Measurements from ENCODE around the gene HNRNPH3. TPM values are rescaled to one million over a fixed set of nuclear protein-coding genes. Genes with fewer than 3 reads are reported as not detected.
"Not testable (repeated sequence)": the region's sequence is repeated elsewhere in the genome, so short reads cannot be mapped to it uniquely, and the experiment has no call there.

HNRNPH3 gene
- total and polyA plus RNA-seq, 5 donors: 81.1 to 134 (median 100) TPM

DNA sequence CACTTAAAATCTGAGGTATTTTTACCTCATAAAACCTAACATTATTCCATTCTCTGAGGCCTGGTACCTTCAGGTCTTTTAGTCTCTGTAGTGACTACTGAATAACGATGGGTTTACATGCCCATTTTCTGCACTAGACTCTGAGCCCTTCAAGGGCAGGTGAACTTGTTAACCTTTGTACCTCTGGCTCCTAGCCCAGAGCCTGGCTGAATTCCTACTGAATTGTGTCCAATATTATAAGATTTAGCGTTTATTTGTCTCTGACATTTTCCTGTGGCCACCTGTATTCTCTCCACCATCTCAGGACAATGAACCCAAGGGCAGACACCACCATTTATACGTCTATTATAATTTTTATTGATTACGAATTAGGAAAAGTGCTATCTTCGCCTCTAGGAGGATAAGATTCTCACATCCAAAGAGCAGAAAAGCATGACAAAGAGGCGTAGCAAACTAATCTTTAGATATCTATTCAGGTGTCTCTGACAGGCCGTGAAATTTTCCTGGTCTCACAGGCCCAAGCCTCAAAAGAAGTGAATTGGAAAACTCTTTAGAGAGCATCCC is 27.9 kb upstream of the HNRNPH3 start:
- WGBS: 71% methylated on average over 7 of the region's 7 CpGs
- Histone ChIP-seq H3K9me3 (ENCODE audit: control insufficient read depth, low read length) (no peaks in the 10 kb centered on the region), H3K27me3 (ENCODE audit: control insufficient read depth, insufficient read depth) (no peaks in the 10 kb centered on the region), H3K27ac (ENCODE audit: low read length) (no peak overlapping the region), H3K4me3 (ENCODE audit: low read length) (no peak overlapping the region), H3K4me1 (ENCODE audit: control insufficient read depth, insufficient read depth, low read length) (no peaks in the 10 kb centered on the region)
- DNase-seq (no peak), ATAC-seq (no peak)
- intact Hi-C loops (cut with DNase I): loop anchor here in 3 of 4 donors (5.0 to 10.0 kb wide), 4 partner anchors 89 to 449 kb away; no protein-coding TSS in a partner anchor

- no peak overlapping the region for H3K4me3 ChIP-seq (ENCODE audit: low read length)
- intact Hi-C loops (cut with DNase I): loop anchor here in 2 of 4 donors (10.0 kb wide), 2 partner anchors 91 to 451 kb away; no protein-coding TSS in a partner anchor
- no peak for DNase-seq
- no peak for ATAC-seq
- no peaks in the 10 kb centered on the region for H3K27me3 ChIP-seq (ENCODE audit: control insufficient read depth, insufficient read depth)
- 31% methylated on average over 1 of the region's 1 CpG for WGBS
- no peaks in the 10 kb centered on the region for H3K4me1 ChIP-seq (ENCODE audit: control insufficient read depth, insufficient read depth, low read length)
- H3K9me3 ChIP-seq (ENCODE audit: control insufficient read depth, low read length): no peaks in the 10 kb centered on the region
- H3K27ac ChIP-seq (ENCODE audit: low read length): no peak overlapping the region
Measured at GRCh38 chr10:68305854-68306253, 26.0 kb upstream of the HNRNPH3 start.

GRCh38 chr10:68310531-68310930 is 21.3 kb upstream of the HNRNPH3 start:
- no peak for DNase-seq
- Histone ChIP-seq H3K27ac (ENCODE audit: low read length) (no peak overlapping the region), H3K4me3 (ENCODE audit: low read length) (no peak overlapping the region), H3K27me3 (ENCODE audit: control insufficient read depth, insufficient read depth) (no peaks in the 10 kb centered on the region), H3K4me1 (ENCODE audit: control insufficient read depth, insufficient read depth, low read length) (no peaks in the 10 kb centered on the region), H3K9me3 (ENCODE audit: control insufficient read depth, low read length) (no peaks in the 10 kb centered on the region)
- intact Hi-C loops (cut with DNase I): no loop called here
- ATAC-seq: no peak

- H3K4me1 ChIP-seq (ENCODE audit: control insufficient read depth, insufficient read depth, low read length); H3K27me3 ChIP-seq (ENCODE audit: control insufficient read depth, insufficient read depth); H3K9me3 ChIP-seq (ENCODE audit: control insufficient read depth, low read length); H3K4me3 ChIP-seq (ENCODE audit: low read length); ATAC-seq; intact Hi-C loops (cut with DNase I); DNase-seq; H3K27ac ChIP-seq (ENCODE audit: low read length): not testable (repeated sequence)
- WGBS: 95% methylated on average over 6 of the region's 6 CpGs
Measured at GRCh38 chr10:68314930-68315329, 16.9 kb upstream of the HNRNPH3 start.

GRCh38 chr10:68315582-68315981 is 16.3 kb upstream of the HNRNPH3 start:
- Histone ChIP-seq H3K27me3 (ENCODE audit: control insufficient read depth, insufficient read depth) (no peaks in the 10 kb centered on the region), H3K27ac (ENCODE audit: low read length) (no peak overlapping the region), H3K4me3 (ENCODE audit: low read length) (no peak overlapping the region), H3K9me3 (ENCODE audit: control insufficient read depth, low read length) (no peaks in the 10 kb centered on the region), H3K4me1 (ENCODE audit: control insufficient read depth, insufficient read depth, low read length) (no peaks in the 10 kb centered on the region)
- no peak for ATAC-seq
- 98% methylated on average over 1 of the region's 1 CpG for WGBS
- intact Hi-C loops (cut with DNase I): no loop called here
- DNase-seq: no peak

DNA sequence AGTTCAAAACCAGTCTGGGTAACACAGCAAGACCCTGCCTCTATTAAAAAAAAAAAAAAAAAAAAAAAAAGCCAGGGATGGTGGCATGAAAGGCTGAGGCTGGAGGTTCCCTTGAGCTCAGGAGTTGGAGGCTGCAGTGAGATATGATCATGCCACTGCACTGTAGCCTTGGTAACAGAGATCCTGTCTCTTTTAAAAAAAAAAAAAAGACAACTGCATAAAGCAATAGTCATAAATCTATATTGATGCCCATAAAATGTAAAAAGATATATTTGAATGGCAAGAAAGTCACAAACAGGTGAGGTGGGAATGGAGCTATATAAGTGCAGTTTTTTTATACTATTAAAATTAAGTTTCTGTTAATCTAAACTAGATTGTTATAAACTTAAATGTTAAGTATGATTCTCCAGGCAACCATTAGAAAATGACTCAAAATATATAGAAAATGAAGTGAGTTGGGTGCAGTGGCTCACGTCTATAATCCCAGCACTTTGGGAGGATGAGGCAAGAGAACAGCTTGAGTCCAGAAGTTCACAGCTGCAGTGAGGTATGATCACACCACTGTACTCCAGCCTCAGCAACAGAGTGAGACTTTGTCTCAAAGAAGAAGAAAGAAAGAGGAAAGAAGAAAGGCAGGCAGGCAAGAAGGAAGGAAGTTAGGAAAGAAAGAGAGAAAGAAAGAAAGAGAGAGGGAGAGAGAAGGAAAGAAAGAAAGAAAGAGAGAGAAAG is 13.4 kb upstream of the HNRNPH3 start:
- ATAC-seq: no peak
- WGBS: 78% methylated on average over 1 of the region's 1 CpG
- H3K9me3 ChIP-seq (ENCODE audit: control insufficient read depth, low read length): no peaks in the 10 kb centered on the region
- no peak overlapping the region for H3K4me3 ChIP-seq (ENCODE audit: low read length)
- H3K27me3 ChIP-seq (ENCODE audit: control insufficient read depth, insufficient read depth): no peaks in the 10 kb centered on the region
- no peak overlapping the region for H3K27ac ChIP-seq (ENCODE audit: low read length)
- intact Hi-C loops (cut with DNase I): no loop called here
- no peak for DNase-seq
- no peaks in the 10 kb centered on the region for H3K4me1 ChIP-seq (ENCODE audit: control insufficient read depth, insufficient read depth, low read length)

- H3K9me3 ChIP-seq (ENCODE audit: control insufficient read depth, low read length); intact Hi-C loops (cut with DNase I); H3K27me3 ChIP-seq (ENCODE audit: control insufficient read depth, insufficient read depth); H3K4me1 ChIP-seq (ENCODE audit: control insufficient read depth, insufficient read depth, low read length); H3K27ac ChIP-seq (ENCODE audit: low read length); H3K4me3 ChIP-seq (ENCODE audit: low read length); DNase-seq; ATAC-seq: not testable (repeated sequence)
- WGBS: 94% methylated on average over 4 of the region's 4 CpGs
Measured at GRCh38 chr10:68324396-68324795, 7.5 kb upstream of the HNRNPH3 start.

DNA sequence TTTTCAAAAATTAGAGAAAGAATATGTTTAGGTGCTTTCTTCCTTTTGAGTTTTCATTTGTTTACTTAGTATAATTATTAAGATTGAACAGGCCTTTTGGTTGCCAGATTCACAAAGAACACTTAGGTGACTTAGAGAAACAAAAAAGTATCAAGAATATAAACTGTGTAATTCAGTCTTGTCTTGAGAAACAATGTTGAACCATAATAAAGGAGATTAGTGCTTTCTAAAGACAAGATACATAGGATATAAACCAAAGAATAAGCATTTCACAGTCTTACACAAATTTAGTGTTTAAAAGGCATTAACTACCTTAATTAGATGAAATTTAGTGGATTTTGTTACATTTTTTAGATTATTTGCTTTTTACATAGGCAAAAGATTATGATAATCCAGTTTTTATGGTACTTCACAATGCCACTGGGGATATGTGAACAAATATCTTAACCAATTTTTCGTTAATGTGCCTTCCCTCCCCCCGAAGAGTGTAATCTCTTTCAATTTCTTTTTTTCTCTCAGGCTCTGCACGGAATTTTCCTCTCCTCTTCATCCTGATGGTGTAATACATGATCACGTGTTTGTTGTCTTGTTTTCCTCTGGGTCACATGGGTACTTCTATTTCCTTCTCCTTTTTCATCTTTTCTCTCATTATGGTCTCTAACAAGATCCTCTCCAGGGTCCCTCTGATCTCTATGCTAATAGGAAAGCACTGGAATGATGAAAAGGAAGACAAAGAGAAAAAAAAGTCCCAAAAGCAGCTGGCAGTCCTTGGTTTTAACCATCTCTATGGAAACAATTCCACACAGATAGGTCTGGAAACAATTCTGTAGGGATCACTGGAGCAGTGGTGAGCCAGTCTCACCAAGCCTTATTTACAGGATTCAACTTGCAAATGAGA is 3.7 kb upstream of the HNRNPH3 start:
- 21% methylated on average over 4 of the region's 4 CpGs for WGBS
- H3K4me1 ChIP-seq (ENCODE audit: control insufficient read depth, insufficient read depth, low read length): no peaks in the 10 kb centered on the region
- DNase-seq (no peak), ATAC-seq (no peak)
- no peaks in the 10 kb centered on the region for H3K27me3 ChIP-seq (ENCODE audit: control insufficient read depth, insufficient read depth)
- intact Hi-C loops (cut with DNase I): no loop called here
- H3K4me3 ChIP-seq (ENCODE audit: low read length): no peak overlapping the region
- no peaks in the 10 kb centered on the region for H3K9me3 ChIP-seq (ENCODE audit: control insufficient read depth, low read length)
- H3K27ac ChIP-seq (ENCODE audit: low read length): no peak overlapping the region

DNA sequence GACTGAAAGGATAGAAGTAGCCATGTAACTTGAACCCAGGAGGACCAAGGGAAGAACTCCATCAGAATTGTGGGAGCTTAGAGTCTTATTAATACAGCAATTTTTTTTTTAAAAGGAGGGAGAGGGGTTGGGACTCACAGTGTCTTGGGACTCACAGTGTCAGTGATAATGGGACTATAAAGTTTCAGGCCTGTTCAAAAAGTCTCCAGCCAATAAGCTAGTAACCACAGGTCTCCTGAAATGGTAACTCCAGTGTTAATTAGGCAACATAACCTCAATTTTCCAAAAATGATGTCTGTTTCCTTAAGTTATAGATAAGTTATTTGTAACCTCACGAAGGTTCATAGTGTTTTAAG is 2.4 kb upstream of the HNRNPH3 start:
- 93% methylated on average over 1 of the region's 1 CpG for WGBS
- H3K27me3 ChIP-seq (ENCODE audit: control insufficient read depth, insufficient read depth): no peaks in the 10 kb centered on the region
- no peaks in the 10 kb centered on the region for H3K9me3 ChIP-seq (ENCODE audit: control insufficient read depth, low read length)
- no peak overlapping the region for H3K4me3 ChIP-seq (ENCODE audit: low read length)
- intact Hi-C loops (cut with DNase I): no loop called here
- H3K27ac ChIP-seq (ENCODE audit: low read length): no peak overlapping the region
- no peak for DNase-seq
- H3K4me1 ChIP-seq (ENCODE audit: control insufficient read depth, insufficient read depth, low read length): no peaks in the 10 kb centered on the region
- no peak for ATAC-seq

DNA sequence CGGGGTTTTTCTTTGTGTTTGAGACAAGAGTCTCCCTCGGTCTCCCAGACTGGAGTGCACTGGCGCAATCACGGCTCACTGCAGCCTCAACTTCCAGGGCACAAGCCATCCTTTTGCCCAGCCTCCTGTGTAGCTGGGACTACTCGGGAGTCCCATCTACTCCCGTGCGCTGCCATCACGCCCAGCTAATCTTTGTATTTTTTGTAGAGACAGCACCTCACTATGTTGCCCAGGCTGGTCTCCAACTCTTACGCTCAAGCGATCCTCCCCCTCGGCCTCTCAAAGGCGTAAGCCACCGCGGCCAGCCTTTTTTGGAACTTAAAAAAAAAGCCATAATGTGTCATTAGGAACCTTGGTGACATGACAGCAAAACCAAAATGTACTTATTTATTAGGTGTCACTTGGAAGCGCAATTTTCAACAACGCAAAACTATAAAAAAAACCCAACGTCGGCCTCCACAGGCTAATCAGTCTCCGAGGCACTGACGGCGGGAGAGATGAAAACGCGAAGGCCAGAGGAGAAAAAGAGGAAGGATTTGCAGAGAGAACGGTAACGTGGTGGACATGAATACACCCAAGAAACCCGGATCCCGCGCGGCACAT is 911 bp upstream of the HNRNPH3 start:
- peak; percentile 38 to 76 (median 66) for DNase-seq
- 16% methylated on average over 29 of the region's 29 CpGs for WGBS
- Histone ChIP-seq H3K27me3 (ENCODE audit: control insufficient read depth, insufficient read depth) (no peaks in the 10 kb centered on the region), H3K9me3 (ENCODE audit: control insufficient read depth, low read length) (no peaks in the 10 kb centered on the region), H3K27ac (ENCODE audit: low read length) (peak overlapping the region; percentile 98), H3K4me1 (ENCODE audit: control insufficient read depth, insufficient read depth, low read length) (no peaks in the 10 kb centered on the region), H3K4me3 (ENCODE audit: low read length) (peak overlapping the region; percentile 65)
- intact Hi-C loops (cut with DNase I): no loop called here
- peak; percentile 7 for ATAC-seq

Measured in right cardiac atrium (tissue), 5 donors.